Mucosa of descending colon (tissue), 3 donors: Measurements from ENCODE around the gene TM9SF4. TPM values are rescaled to one million over a fixed set of nuclear protein-coding genes. Genes with fewer than 3 reads are reported as not detected.

ENCODE experiments used
- ATAC-seq: fragments of 200-7000 bp; cut with Tn5 transposase; one replicate; pipeline ENCODE4 v1.9.1; 2020; ENCODE audit warnings: mild to moderate bottlenecking, moderate library complexity
- DNase-seq, 3 donors: peaks; one replicate each; pipeline ENCODE4 v3.0.0-alpha.2; 2020
- H3K36me3 ChIP-seq: fragments of 200-600 bp; one replicate; pipeline ENCODE4 v1.8.0; 2021; ENCODE audit warnings: low read depth, mild to moderate bottlenecking
- H3K4me1 ChIP-seq: fragments of 200-600 bp; one replicate; pipeline ENCODE4 v1.8.0; 2021; ENCODE audit warnings: low read depth, mild to moderate bottlenecking
- H3K4me3 ChIP-seq: fragments of 200-600 bp; one replicate; pipeline ENCODE4 v1.8.0; 2021; ENCODE audit warnings: mild to moderate bottlenecking
- H3K9me3 ChIP-seq: fragments of 200-600 bp; one replicate; pipeline ENCODE4 v1.8.0; 2021; ENCODE audit warnings: mild to moderate bottlenecking
- CTCF ChIP-seq: fragments of 200-600 bp; IDR thresholded peaks from one replicate; pipeline ENCODE4 v1.8.0; 2022; ENCODE audit warnings: antibody characterized with exemption, mild to moderate bottlenecking
- intact Hi-C, 2 donors: fragments of 100-400 bp; cut with DNase I in 1 of 2; cut with micrococcal nuclease in 1 of 2; formaldehyde crosslinking; loops; one replicate each; pipeline versions ENCODE4 v1.11.0 to v1.11.1; 2022; cut with DNase I, micrococcal nuclease
- total RNA-seq, 3 donors: library from RNA; stranded (reverse); fragmentation: NEBNext Ultra II Directional in 2 of 3; extraction: Animal tissue kit (Norgen Biotek cat#: 25700) in 2 of 3; gene quantifications; one replicate each; pipeline versions ENCODE4 v1.2.1 to v1.2.4, GENCODE V29; 2021 to 2023
- donor health status: DM: no; HTN: no; CAD: no; lungs with moderate emphysema.
- donor health status: DM: no; HTN: no; CAD: no.
- donor health status: DM: no; HTN: yes; CAD: no.

TM9SF4 gene
- total RNA-seq, 3 donors from 2014 or later: 54.1 to 74.7 (median 65.8) TPM

DNA sequence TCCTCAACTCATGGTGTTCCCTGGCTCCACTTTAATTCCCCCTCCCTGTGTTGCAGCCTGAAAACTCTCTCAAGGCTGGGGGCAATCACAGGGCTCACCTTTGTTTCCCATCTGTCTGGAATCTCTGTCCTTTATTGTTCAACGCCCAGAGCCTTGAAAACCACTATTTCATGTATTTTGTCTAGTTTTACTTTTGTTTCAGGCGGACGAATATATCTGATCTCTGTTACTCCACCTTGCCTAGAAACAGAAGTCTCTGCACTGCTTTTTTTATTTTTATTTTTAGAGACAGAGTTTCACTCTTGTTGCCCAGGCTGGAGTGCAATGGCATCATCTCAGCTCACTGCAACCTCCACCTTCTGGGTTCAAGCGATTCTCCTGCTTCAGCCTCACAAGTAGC lies 70.4 kb downstream of the TM9SF4 start:
- no peak overlapping the region for H3K4me3 ChIP-seq
- no peaks in the 10 kb centered on the region for H3K9me3 ChIP-seq
- DNase-seq (no peak), ATAC-seq (no peak)
- H3K4me1 ChIP-seq: no peaks in the 10 kb centered on the region
- H3K36me3 ChIP-seq: no peaks in the 10 kb centered on the region
- no peak for TF ChIP-seq CTCF
- intact Hi-C loops: no loop called here

DNA sequence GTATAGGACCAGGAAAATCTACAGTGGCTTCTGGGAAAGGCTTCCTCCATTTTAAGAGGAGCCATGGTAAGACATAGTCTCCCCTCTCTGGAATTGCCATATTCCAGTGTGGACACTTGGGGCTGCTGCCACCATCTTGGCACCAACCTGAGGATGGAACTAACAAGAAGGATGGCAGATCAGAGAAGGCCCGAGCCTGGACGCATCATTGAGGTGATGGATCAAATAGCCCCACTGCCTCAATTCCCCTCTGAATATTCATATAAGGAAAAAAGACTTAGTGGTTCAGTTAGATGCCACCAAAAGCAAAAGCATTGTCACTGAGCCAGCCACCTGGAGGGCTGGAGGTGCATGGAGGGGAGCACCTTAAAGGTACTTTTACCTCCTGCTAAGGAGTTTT lies 72.1 kb downstream of the TM9SF4 start:
- Histone ChIP-seq H3K36me3 (no peaks in the 10 kb centered on the region), H3K9me3 (no peaks in the 10 kb centered on the region), H3K4me3 (no peak overlapping the region), H3K4me1 (no peaks in the 10 kb centered on the region)
- no peak for ATAC-seq
- intact Hi-C loops: no loop called here
- no peak for TF ChIP-seq CTCF
- no peak for DNase-seq

GRCh38 chr20:32183947-32184635 lies 74.6 kb downstream of the TM9SF4 start:
- intact Hi-C loops: no loop called here
- peaks cover 5% of the 10 kb centered on the region for H3K4me1 ChIP-seq
- no peak for TF ChIP-seq CTCF
- no peaks in the 10 kb centered on the region for H3K36me3 ChIP-seq
- no peak for ATAC-seq
- no peak for DNase-seq
- no peak overlapping the region for H3K4me3 ChIP-seq
- no peaks in the 10 kb centered on the region for H3K9me3 ChIP-seq

DNA sequence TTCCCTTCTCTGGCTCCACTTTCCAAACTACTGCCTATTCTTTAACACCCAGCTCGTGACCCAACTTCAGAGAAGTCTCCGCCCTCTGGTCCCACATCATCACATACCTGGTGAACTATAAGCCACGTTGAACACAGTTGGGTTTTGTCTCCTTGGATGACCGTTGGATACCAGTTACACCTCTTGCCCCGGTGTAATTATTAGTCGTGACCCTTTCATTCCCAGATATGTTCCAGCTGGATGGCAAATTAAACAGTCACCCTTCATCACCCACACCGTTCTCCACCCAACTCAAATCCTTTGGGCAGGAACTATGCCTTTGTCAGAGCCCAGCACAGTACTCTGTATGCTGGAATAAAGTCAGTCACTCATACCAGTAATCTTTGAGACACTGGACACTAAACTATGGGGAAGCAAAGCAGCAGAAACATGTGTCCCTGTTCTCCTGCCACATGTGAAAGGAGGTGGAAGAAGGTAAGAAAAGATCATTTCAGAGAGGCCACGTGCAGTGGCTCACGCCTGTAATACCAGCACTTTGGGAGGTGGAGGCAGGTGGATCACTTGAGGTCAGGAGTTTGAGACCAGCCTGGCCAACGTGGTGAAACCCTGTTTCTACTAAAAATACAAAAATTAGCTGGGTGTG lies 75.6 kb downstream of the TM9SF4 start:
- no peak for TF ChIP-seq CTCF
- Histone ChIP-seq H3K36me3 (no peaks in the 10 kb centered on the region), H3K4me1 (peaks cover 9% of the 10 kb centered on the region), H3K4me3 (no peak overlapping the region), H3K9me3 (no peaks in the 10 kb centered on the region)
- intact Hi-C loops: no loop called here
- DNase-seq: no peak
- ATAC-seq: no peak

DNA sequence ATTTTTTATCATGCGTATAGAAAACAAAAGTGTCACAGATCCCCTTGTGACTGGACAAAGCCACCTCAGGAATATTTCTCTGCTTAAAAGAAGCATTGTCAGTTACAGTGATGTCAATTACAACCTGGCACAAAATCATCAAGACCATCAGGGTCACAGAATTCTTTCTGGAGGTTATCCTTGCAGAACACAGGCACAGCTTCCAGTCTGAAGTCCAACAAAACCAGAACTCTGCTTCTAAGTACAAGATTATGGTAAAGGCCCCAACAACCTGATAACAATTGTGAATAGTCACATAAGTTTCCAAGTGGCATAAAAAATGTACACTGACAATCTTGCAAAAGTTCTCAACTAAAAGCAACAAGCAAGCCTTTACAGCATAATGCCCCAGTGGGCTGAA lies 77.0 kb downstream of the TM9SF4 start:
- TF ChIP-seq CTCF: no peak
- no peak for DNase-seq

More for the DNA sequence above, 77.0 kb downstream of the TM9SF4 start:
- H3K4me3 ChIP-seq: no peak overlapping the region
- no peak for ATAC-seq
- peaks cover 9% of the 10 kb centered on the region for H3K4me1 ChIP-seq
- intact Hi-C loops: no loop called here
- no peaks in the 10 kb centered on the region for H3K36me3 ChIP-seq
- H3K9me3 ChIP-seq: no peaks in the 10 kb centered on the region
